Type B pancreatic cell (in vitro differentiated cells): ENCODE data around the gene FGFRL1. TPM values are rescaled to one million over a fixed set of nuclear protein-coding genes. Genes with fewer than 3 reads are reported as not detected.

ENCODE experiments used
- DNase-seq: peaks from one replicate; pipeline ENCODE4 v3.0.0; 2021; ENCODE audit warnings: mixed read lengths; ENCODE audit not compliant: unreplicated experiment; ENCODE audit errors: extremely low spot score
- H3K27ac Mint-ChIP-seq: 2 replicates; pipeline ENCODE4 v1.8.0; 2021; ENCODE audit warnings: mild to moderate bottlenecking, mixed read lengths
- H3K27me3 Mint-ChIP-seq: 2 replicates; pipeline ENCODE4 v1.8.0; 2021; ENCODE audit warnings: mixed read lengths
- H3K36me3 Mint-ChIP-seq: 2 replicates; pipeline ENCODE4 v1.8.0; 2021; ENCODE audit warnings: mixed read lengths
- H3K4me1 Mint-ChIP-seq: one replicate; pipeline ENCODE4 v1.8.0; 2021; ENCODE audit warnings: mixed read lengths; ENCODE audit not compliant: unreplicated experiment
- H3K4me3 Mint-ChIP-seq: 2 replicates; pipeline ENCODE4 v1.8.0; 2021; ENCODE audit warnings: mild to moderate bottlenecking, mixed read lengths
- H3K9me3 Mint-ChIP-seq: 2 replicates; pipeline ENCODE4 v1.8.0; 2021; ENCODE audit warnings: mixed read lengths
- total RNA-seq: library from RNA; stranded (reverse); gene quantifications from 2 replicates; pipeline ENCODE4 v1.2.1, GENCODE V29; 2021; ENCODE audit warnings: low replicate concordance
- TF ChIP-seq, protein P1 (sequence below): fragments of 200-600 bp; sonication (generic); conservative IDR thresholded peaks from 2 replicates; pipeline ENCODE4 v1.5.0; 2021; ENCODE audit warnings: antibody characterized with exemption, mild to moderate bottlenecking

FGFRL1 gene
- total RNA-seq, 1 donor from 2014 or later = 30.9 TPM

DNA sequence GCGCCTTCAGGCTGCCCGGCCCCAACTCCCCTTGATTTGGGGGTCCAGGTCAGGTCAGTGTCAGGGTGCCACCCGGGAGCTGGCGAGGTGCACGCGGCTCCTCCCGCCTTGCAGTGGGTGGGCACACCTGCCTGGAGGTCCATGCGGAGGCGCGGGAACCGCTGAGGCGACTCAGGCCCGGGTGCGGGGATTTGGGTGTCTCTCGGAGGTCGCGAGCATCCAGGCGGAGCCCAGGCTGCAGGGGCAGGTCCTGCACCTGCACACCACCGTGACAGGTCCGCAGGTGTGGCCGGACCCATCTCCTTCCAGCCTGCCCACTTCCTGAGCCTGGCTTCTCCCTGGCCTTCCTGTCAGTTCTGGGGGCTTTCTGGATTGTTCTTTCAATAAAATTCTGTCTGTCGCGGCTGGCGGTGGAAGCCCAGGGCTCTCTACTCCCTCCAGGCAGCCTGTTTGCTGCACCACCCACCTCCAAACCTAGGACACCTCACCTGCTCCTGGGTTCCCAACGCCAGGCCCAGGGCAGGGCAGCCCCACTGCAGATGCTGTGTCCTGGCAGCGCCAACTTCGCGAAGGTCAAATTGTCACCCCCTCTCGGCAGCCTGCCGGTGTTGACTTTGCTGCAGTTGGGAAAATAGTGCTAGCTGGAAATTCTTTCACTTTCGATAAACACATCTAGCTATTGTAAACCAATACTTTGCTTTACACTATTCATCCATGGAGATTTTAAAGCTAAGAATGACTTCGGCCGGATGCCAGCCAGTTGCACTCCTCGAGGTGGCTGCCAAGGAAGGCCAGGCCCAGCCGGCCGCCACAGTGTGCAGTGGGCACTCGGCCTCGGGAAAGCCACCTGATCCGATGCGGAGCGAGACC lies 35.9 kb downstream of the FGFRL1 start:
- Mint-ChIP-seq H3K36me3 (no peaks in the 10 kb centered on the region), H3K27ac (no peak overlapping the region), H3K9me3 (no peaks in the 10 kb centered on the region), H3K27me3 (peaks cover 26% of the 10 kb centered on the region), H3K4me1 (peaks cover 9% of the 10 kb centered on the region), H3K4me3 (no peak overlapping the region)
- TF ChIP-seq, protein P1, sequence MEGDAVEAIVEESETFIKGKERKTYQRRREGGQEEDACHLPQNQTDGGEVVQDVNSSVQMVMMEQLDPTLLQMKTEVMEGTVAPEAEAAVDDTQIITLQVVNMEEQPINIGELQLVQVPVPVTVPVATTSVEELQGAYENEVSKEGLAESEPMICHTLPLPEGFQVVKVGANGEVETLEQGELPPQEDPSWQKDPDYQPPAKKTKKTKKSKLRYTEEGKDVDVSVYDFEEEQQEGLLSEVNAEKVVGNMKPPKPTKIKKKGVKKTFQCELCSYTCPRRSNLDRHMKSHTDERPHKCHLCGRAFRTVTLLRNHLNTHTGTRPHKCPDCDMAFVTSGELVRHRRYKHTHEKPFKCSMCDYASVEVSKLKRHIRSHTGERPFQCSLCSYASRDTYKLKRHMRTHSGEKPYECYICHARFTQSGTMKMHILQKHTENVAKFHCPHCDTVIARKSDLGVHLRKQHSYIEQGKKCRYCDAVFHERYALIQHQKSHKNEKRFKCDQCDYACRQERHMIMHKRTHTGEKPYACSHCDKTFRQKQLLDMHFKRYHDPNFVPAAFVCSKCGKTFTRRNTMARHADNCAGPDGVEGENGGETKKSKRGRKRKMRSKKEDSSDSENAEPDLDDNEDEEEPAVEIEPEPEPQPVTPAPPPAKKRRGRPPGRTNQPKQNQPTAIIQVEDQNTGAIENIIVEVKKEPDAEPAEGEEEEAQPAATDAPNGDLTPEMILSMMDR = no peak
- no peak for DNase-seq

DNA sequence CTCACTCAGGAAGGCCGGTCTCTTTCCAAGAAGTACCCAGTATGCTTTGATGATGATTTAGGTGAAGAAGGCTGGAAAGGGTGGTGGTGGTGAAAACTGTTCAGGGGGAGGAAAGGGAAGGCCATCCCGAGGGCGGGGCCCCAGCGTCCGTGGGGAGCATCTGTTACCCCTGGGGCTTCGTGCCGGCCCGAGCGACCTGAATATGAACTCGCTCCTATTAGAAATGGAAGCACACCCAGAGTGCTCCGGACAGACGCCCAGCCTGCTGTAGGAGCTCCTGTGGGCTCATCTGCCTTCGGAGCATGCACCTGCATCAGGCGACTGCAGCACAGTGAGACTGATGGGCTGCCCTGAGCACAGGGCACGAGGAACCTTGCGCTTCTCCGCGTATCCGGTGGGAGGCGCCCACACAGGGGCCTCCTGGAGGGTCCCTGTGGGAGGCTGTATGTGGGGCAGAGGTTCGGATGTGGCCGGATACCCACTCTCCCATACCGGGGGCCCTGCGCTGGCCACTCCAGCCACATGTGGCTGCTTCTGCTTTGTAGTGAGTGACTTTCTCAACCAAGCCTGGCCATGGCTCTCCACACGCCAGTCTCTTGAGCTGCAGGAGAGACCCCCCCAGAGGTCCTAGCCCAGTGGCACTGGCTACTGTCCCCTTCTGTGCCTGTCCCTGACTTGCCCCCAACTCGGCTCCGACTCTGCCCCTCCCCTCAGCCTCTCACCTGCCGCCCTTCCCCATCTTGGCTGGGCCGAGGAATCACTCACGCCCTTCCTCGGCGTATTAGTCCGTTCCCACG lies 36.7 kb downstream of the FGFRL1 start:
- TF ChIP-seq, protein P1 = no peak
- Mint-ChIP-seq H3K27ac (no peak overlapping the region), H3K4me1 (peaks cover 8% of the 10 kb centered on the region), H3K9me3 (no peaks in the 10 kb centered on the region), H3K36me3 (no peaks in the 10 kb centered on the region), H3K4me3 (no peak overlapping the region), H3K27me3 (peaks cover 33% of the 10 kb centered on the region)
- no peak for DNase-seq

DNA sequence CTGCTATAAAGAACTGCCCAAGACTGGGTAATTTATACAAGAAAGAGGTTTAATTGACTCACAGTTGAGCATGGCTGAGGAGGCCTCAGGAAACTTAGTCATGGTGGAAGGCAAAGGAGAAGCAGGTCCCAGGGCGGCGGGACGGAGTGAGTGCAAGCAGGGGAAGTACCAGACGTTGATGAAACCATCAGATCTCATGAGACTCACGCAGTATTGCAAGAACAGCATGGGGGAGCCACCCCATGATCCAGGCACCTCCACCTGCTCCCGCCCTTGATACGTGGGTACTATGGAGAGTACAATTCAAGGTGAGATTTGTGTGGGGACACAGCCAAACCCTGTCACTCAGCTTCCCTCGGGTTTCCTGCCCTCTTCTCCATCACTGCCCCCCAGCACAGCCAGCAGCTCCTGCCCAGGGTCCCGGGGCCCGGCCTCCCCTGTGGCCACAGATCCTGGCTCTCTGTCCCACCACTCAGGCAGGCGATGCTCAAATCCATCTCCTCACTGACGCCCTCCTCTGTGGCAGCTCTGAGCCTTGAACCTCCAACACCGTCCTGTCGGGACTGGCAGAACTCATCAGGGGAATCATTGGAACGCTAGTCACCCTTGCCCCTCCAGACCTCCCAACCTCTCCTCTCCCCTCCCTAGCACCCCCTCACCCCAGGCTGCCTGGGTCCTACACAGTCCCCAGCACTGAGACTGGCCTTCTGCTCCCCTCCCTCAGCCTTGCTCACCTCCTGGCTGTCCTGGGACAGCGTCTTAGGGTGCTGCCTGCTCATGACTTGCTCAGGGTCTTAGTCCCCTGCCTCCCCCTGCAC lies 37.6 kb downstream of the FGFRL1 start:
- no peaks in the 10 kb centered on the region for H3K36me3 Mint-ChIP-seq
- no peaks in the 10 kb centered on the region for H3K9me3 Mint-ChIP-seq
- H3K4me3 Mint-ChIP-seq = no peak overlapping the region
- TF ChIP-seq, protein P1 = no peak
- peaks cover 34% of the 10 kb centered on the region for H3K27me3 Mint-ChIP-seq
- no peak for DNase-seq
- H3K4me1 Mint-ChIP-seq = peaks cover 8% of the 10 kb centered on the region
- no peak overlapping the region for H3K27ac Mint-ChIP-seq

DNA sequence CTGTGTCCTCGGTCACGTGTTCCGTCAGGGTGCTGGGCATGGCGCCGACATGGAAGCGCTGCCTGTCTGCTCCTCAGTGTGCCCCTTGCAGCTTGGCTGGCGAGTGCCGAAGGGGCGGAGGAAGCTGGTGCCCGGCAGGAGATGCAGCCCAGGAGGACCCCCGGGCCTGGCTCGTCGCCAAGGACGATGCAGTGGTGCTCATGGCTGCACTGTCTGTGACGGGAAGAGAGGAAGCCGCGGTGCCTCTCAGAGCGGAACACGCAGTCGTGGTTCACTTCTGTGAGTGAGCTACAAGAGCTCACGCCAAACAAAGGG lies 38.1 kb downstream of the FGFRL1 start:
- no peaks in the 10 kb centered on the region for H3K36me3 Mint-ChIP-seq
- peaks cover 34% of the 10 kb centered on the region for H3K27me3 Mint-ChIP-seq
- TF ChIP-seq, protein P1 = no peak
- peaks cover 8% of the 10 kb centered on the region for H3K4me1 Mint-ChIP-seq
- no peak overlapping the region for H3K27ac Mint-ChIP-seq
- no peak overlapping the region for H3K4me3 Mint-ChIP-seq
- no peak for DNase-seq
- no peaks in the 10 kb centered on the region for H3K9me3 Mint-ChIP-seq

DNA sequence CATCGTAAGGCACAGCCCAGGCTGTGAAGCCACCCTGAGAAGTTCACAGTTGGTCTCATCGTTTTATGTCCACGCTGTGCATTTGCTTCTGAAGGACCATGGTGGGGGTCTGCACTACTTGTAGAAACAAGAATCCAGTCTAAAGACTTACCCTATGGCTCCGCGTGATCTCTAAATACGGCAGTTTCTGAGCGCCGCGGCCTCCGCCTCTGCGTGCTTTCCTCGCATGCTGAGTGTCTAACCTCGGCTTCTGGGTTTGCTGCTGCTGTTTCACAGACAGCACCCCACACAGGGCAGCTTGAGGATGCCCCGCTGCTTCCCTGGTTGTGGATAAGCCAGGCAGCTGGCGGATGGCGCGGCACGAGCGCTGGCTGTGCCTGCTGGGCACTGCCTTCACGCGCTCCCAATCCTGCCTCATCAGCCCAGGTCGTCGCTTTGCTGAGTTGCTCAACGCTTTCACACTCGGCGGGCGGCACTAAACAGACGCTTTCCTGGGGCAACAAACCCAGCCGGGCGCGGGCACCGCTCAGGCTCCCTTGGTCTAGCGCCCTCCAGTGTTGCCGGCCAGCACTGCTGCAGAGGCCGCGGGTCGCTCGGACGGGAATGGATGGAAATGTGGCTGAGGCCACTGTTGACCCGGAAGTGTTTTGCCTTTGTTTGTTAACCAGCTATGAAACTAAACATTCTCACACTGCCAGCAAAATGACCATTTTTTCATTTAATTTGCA lies 39.2 kb downstream of the FGFRL1 start:
- Mint-ChIP-seq H3K36me3 (no peaks in the 10 kb centered on the region), H3K27ac (no peak overlapping the region), H3K4me3 (no peak overlapping the region), H3K27me3 (peaks cover 38% of the 10 kb centered on the region), H3K9me3 (no peaks in the 10 kb centered on the region), H3K4me1 (peaks cover 8% of the 10 kb centered on the region)
- no peak for DNase-seq
- TF ChIP-seq, protein P1 = peak; percentile 62
